Ramos (cell line): ENCODE results near the gene RPS18.
"Not testable (repeated sequence)": the region's sequence is repeated elsewhere in the genome, so short reads cannot be mapped to it uniquely, and the experiment has no call there.

Source experiments
- in situ Hi-C: fragments of 300-500 bp; cut with MboI; formaldehyde crosslinking; loops from one replicate; pipeline ENCODE4 v1.14.3; 2022; ENCODE audit warnings: low sequenced_read_pairs; ENCODE audit not compliant: unreplicated experiment

The RPS18 gene

DNA sequence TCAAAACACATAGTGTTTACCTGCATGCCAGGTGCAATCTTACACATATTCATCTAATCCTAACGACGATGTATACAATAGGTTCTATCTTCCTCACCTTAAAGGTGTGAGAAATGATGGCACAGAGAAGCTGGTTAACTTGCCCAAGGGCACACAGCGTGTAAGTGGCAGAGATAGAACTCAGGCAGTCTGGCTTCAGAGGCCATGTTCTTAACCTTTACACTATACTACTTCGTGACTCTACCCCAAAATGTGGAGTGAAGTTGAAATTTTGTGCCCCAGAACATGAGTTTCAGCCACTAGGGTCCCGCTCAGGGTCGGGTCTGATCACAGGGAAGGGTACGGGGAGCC is 783 bp upstream of the RPS18 start:
- in situ Hi-C loops: no loop called here

- in situ Hi-C loops: no loop called here
These were observed 627 bp downstream of the RPS18 start for GRCh38 chr6:33272275-33273128.

GRCh38 chr6:33273129-33273923 is 1.5 kb downstream of the RPS18 start:
- in situ Hi-C loops: no loop called here

DNA sequence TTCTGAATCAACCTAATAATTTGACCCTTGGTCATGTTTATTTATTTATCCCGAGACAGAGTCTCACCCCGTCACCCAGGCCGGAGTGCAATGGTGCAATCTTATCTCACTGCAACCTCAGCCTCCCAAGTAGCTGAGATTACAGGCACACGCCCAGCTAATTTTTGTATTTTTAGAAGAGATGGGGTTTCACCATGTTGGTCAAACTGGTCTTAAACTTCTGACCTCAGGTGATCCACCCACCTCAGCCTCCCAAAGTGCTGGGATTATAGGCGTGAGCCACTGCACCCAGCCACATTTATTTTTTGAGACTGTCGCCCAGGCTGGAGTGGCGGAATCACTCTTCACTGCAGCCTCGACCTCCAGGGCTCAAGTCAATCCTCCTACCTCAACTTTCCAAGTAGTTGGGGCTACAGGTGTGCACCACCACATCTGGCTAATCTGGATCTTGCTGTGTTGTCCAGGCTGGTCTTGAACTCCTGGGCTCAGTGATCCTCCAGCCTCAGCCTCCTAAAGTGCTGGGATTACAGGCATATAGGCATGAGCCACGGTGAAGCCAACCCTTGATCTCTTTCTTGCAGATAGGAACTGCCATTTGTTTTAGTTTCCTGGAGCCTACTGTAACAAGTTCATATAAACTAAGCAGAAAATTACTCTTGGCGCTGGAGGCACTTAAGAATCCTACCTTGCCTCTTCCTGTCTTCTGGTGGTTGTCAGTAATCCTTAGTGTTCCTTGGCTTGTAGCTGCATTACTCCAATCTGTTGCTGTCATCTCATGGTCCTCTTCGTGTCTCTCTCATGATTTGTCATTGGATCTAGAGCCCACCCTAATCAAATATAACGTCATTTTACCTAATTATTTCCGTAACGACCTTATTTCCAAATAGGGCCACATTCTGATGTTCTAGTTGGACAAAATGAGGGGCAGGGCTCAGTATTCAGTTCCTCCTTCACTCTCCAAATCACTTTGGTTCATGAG is 2.3 kb downstream of the RPS18 start:
- in situ Hi-C loops: no loop called here

DNA sequence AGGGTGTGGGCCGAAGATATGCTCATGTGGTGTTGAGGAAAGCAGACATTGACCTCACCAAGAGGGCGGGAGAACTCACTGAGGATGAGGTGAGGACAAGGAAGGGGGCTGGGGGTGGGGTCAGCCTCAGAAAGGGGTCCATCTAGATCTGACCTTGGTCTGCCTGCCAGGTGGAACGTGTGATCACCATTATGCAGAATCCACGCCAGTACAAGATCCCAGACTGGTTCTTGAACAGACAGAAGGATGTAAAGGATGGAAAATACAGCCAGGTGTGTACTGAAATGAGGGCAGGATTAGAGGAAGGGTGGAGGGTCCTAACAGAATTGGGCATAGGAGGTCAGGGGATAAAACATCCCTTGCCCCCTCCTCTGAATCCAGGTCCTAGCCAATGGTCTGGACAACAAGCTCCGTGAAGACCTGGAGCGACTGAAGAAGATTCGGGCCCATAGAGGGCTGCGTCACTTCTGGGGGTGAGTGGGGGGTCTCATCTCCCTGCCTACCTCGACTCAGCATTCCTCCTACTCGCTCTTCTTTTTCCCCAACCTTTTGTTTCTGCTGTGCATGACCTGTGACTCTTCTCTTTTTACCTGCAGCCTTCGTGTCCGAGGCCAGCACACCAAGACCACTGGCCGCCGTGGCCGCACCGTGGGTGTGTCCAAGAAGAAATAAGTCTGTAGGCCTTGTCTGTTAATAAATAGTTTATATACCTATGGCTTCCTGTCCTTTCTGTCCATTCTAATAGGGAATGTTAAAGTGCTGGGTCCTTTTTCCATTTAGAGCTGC is 4.1 kb downstream of the RPS18 start:
- in situ Hi-C loops: not testable (repeated sequence)

DNA sequence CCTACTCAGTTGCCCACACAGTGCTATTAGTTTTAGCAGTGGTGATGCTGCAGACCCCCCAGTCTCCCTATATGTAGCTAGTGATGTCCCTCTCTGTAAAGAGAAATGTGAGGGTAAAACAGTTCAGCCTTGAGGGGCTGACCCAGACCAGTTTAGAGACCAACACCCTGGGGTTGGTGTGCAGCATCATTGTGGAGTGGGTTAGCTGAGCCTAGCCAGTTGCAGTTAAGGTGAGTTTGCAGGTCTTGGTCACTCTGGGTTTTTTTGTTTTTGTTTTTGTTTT is 4.6 kb downstream of the RPS18 start:
- in situ Hi-C loops: no loop called here

DNA sequence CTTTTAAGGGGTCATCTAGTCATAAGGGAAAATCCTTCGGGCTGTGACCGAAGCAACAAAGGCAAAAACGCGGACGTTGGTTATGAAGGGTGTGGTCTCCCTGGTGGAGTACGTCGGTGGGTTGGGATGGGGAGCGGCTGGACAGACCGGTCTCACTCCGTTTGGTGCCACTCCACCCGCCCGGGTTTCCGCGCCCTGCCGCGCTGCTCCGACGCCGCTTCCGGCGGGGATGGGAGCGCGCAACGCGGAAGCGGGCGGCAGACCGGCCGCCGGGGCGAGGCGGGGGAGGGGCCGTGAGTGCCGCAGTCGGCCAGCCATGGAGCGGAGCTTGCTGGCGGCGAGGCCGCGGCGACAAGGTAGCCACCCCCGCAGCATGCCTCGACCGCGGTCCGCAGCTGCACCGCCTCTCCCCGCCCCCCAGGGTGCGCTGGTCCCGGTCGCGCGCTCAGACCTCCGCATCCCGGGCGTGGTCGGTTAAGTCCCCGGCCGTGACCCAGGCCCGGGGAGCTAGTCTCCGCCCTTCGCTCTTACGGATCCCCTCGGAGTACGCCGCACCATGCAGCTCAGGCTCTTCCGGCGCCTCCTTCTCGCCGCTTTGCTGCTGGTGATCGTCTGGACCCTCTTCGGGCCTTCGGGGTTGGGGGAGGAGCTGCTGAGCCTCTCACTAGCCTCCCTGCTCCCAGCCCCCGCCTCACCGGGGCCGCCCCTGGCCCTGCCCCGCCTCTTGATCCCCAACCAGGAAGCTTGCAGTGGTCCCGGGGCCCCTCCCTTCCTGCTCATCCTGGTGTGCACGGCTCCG is 5.2 kb downstream of the RPS18 start, which contains the start of gene B3GALT4:
TSS of gene B3GALT4 (plus strand) at position 260 of the 799 bp plus-strand sequence. CDS start at position 557, 297 bp downstream.
- in situ Hi-C loops: no loop called here

DNA sequence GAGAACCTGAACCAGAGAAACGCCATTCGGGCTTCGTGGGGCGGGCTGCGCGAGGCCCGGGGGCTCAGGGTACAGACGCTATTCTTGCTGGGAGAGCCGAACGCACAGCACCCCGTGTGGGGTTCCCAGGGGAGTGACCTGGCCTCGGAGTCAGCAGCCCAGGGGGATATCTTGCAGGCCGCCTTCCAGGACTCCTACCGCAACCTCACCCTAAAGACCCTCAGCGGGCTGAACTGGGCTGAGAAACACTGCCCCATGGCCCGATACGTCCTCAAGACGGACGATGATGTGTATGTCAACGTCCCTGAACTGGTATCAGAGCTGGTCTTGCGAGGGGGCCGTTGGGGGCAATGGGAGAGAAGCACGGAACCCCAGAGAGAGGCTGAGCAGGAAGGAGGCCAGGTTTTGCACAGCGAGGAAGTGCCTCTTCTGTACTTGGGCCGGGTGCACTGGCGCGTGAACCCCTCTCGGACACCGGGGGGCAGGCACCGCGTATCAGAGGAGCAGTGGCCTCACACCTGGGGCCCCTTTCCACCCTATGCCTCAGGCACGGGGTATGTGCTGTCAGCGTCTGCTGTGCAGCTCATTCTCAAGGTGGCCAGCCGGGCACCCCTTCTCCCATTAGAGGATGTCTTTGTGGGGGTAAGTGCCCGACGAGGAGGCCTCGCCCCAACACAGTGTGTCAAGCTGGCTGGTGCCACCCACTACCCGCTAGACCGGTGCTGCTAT is 6.0 kb downstream of the RPS18 start:
- in situ Hi-C loops: no loop called here

- in situ Hi-C loops: no loop called here
These were observed 6.5 kb downstream of the RPS18 start for GRCh38 chr6:33278392-33278741.

DNA sequence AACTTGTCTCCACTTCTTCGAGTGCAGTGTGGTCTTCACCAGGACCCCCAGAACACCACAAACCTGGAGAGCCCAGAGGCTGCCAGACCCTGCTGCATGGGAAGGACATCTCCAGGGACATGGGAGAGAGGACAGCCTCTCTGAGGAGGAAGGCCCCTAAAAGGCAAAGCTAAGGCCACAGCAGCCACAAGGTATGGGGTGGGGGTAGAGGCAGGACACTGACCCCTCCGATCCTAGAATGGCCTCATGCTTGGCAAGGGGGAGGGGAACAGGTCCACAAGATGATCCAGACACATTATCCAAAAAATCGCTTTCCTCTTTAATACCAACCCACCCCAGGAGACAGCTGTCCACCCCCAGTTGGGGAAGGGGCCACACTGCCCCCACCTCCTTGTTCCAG is 6.9 kb downstream of the RPS18 start:
- in situ Hi-C loops: no loop called here

DNA sequence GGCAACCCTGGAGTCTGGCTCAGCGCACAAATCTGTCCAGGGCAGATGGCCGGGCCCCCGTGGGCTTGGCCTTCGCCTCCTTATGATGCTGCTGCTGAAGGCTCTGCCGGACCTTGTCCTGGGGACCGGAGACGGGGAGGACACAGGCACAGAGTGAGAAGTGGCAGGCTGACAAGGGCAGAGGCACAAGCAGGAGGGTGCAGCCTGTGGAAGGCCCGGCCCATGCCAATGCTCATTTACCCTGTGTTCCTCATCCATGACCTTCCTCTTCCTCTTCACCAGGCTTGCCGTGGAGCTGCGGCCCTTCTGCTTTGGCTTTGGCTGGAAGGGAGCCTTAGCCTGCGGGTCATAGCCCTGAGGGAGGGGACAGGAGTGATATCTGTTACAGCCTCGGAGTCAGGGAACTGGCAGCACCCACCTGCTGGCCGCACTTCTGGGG is 7.4 kb downstream of the RPS18 start:
- in situ Hi-C loops: no loop called here

GRCh38 chr6:33279971-33280511 is 8.2 kb downstream of the RPS18 start:
- in situ Hi-C loops: no loop called here

- in situ Hi-C loops: no loop called here
These were observed 8.7 kb downstream of the RPS18 start for GRCh38 chr6:33280539-33280938.

GRCh38 chr6:33285214-33285613 is 13.3 kb downstream of the RPS18 start:
- in situ Hi-C loops: not testable (repeated sequence)

- in situ Hi-C loops: no loop called here
These were observed 15.4 kb downstream of the RPS18 start for GRCh38 chr6:33286946-33287914.

DNA sequence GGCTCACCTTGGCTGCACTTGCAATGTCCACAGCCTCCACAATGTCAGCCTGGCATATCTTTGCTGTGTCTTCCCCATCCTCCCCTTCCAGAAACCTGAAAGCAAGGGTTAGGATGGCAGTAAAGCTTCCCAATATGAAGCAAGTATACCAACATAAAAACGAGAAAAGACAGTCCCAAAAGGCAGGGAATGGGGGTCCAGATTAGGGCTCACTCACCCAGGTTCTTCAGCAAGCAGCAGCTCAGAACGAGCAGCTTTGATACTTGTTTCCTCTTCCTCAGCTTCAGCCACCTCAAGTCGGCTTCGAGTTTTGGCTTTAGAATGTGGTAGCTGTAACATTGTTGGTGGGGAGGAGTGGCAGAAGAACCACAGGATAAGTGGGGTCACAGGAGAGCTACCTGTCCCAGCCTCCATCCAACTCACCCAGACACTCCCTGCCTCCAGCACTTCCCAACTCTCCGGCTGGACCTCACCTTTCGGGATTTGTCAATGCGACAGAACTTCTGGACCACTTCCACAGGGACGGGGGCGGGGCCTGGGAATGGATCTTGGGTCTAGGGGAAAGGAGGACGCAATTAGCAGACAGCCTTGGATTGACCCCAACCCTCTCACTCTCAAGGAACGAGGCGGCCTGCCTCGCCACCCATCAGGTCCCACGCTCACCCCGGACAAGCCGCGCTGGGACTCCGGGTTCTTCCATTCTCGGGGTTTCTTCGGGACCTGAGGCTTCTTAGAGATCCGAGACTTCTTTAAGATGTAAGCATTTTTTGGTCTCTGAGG is 16.5 kb downstream of the RPS18 start:
- in situ Hi-C loops: no loop called here
